Measurements from ENCODE around the gene PIMREG.

The PIMREG gene

DNA sequence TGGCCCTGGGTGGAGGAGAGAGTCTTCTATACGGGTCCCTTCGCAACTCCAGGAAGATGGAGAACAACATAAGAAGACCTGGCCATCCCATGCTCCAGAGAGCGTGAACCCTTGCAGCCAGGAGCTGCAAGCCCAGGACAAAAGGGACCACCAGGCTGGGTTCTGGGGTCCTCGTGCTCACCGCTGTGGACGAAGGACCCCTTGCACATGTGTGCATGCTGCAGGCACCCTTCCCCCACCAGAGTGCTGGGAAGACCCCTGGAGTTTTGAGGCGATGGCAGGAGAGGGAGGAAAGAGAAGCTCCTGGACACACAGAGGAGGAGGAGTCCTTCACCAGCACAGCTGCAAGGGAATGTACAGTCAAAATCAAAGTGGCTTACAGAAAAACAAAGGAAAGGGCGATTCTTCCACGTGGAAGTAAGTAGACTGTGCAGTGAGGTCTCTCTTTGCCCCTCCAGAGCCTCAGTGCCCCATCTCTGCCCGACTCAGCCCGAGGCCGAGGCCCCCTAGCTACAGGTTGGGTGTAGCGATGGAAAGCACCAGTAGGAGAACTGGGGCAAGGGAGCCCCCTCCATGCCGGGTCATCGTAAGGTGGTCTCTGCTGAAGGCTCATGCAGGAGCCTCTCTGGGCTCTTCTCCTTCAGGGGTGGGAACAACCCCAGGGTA, 51.3 kb downstream of the PIMREG start:
- H3K27ac ChIP-seq = no peak overlapping the region
- no peak for DNase-seq (ENCODE audit: low read depth, low spot score)

GRCh38 chr17:6496116-6496481, 51.8 kb downstream of the PIMREG start:
- DNase-seq (ENCODE audit: low read depth, low spot score) = no peak
- no peak overlapping the region for H3K27ac ChIP-seq

- no peak overlapping the region for H3K27ac ChIP-seq
- no peak for DNase-seq (ENCODE audit: low read depth, low spot score)
Measured at GRCh38 chr17:6496640-6497441, 52.6 kb downstream of the PIMREG start.

DNA sequence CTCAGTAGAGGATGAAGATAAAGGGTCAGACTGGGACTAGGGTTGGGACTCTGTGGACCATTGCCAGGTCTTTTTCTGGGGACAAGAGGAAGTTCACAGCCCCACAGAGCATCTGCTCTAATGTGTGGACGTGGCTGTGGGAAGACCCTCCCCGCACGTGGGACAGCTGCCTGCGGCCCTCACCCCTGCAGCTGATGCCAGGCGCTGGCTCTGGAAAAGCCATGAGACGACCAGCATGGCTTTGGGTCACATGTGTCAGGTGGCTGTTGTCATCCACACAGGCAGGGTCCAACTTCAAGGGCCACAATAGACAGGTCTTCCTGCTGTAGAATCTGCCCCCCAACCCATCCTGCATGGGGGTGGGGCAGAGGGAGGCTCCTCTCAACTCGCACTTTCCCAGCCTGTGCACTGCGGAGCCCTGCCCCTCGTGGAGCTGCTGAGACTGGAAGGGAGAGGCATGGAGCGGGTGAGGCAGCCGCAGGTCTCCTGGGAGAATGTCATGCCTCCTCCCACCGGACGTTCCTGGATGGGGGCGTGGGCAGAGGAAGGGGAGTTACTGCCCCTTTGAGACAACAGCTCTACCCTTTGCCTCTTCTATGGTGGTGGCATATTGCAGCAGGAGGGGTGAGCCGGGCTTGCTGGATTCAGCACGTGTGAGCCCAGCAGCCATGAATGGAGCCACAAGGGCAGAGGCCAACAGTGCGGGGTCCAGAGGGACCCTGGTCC, 53.4 kb downstream of the PIMREG start:
- DNase-seq (ENCODE audit: low read depth, low spot score) = no peak
- H3K27ac ChIP-seq = no peak overlapping the region

- H3K27ac ChIP-seq = no peak overlapping the region
- no peak for DNase-seq (ENCODE audit: low read depth, low spot score)
Measured at GRCh38 chr17:6498356-6498755, 54.1 kb downstream of the PIMREG start.

DNA sequence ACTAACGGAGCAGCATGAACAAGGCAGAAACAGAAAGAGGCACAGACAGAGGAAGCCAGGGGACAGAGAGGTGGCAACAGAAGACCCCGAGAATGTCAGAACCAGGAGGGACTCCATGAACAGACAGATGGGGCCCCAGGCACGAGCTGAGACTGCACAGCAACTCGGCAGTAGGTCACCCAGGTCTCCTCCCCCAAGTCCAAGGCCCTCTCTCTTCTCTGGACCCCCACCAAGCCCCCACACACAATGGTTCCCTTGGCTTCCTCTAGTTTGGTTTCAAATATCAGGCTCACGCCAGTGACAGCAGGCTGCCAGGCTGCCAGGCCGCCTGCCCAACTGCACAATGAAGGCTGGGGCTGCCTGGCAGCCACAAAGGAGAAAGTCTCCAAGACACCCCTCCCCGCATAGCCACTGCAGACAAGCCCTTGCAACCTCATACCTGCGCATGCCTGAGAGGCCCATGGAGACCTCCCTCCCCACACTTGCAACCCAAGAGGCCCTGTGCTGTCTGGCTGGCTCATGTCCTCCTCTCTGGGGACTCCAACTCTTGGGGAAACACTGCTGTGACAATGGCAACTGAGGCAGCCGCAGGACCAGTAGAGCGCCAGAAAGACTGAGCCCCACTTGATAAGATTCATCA, 54.8 kb downstream of the PIMREG start:
- DNase-seq (ENCODE audit: low read depth, low spot score) = no peak
- no peak overlapping the region for H3K27ac ChIP-seq

All from epithelial cell of prostate (primary cell).